Tibial nerve (tissue), 4 donors: ENCODE data around the gene TP53.

ENCODE experiments used
- CTCF ChIP-seq, 5 experiments: fragments of 200-600 bp in 3 of 5; fragments of 450-650 bp in 2 of 5; sonication (generic) in 3 of 5; IDR thresholded peaks; one replicate each; pipeline ENCODE4 v1.5.1; 2016 to 2019; ENCODE audit warnings: antibody characterized with exemption in 5 of 5, mild to moderate bottlenecking in 3 of 5, moderate library complexity in 2 of 5
- EP300 ChIP-seq, 2 donors: sonication (generic); formaldehyde crosslinking; IDR thresholded peaks; one replicate each; pipeline ENCODE4 v1.6.1; 2017; ENCODE audit warnings: antibody characterized with exemption in 2 of 2, mild to moderate bottlenecking in 1 of 2
- POLR2A ChIP-seq, 2 donors: fragments of 450-650 bp; IDR thresholded peaks; one replicate each; pipeline ENCODE4 v1.6.1; 2017; ENCODE audit warnings: antibody characterized with exemption in 2 of 2, mild to moderate bottlenecking in 2 of 2, moderate library complexity in 2 of 2

DNA sequence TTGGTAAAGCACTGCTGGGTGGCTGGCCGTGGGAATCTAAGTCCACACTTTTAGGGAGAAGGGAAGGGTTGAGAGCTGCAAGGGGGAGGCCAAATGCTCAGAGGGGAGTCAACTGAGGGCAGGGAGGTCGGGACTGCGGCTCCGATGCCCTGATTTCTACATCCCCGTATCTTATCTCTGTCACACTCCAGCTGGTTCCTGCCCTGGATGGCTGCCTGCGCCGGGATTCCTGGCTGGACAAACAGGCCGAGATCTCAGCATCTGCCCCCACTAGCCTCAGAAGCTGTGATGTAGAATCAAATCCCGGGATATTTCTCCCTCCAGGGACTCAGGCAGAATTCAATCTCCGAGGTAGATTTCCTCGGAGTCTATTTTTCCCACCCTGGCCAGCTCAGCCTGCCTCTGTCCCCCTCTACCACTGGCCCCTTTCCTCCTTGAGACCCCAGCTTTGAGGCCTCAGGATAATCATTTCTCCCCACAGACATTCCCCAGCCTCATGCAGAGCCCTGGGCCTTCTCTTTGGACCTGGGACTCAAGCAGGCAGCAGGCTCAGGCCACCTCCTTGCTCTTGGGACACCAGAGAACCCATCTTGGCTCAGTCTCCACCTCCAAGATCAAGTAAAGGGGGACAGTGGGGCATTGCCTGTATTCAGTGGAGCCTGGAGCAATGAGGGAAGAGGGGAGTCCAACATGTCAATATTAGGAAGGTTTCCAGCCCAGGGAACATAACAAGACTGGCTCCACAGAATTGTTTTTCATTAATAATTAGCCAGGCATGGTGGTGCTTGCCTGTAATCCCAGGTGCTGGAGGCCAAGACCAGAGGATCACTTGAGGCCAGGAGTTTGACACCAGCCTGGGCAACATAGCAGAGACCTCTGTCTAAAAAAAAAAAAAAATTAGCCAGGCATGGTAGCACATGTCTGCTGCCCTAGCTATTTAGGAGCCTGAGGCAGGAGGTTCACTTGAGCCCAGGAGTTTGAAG, 55.6 kb downstream of the TP53 start:
- no peak for TF ChIP-seq CTCF (IDR thresholded peaks at IDR 0.05)
- no peak for TF ChIP-seq POLR2A (IDR thresholded peaks at IDR 0.05)
- no peak for TF ChIP-seq EP300 (IDR thresholded peaks at IDR 0.05)
